Panc1 (cell line): Measurements from ENCODE around the gene FGD3. TPM values are rescaled to one million over a fixed set of nuclear protein-coding genes. Genes with fewer than 3 reads are reported as not detected.
A peak's percentile ranks its signal among the peaks of the same experiment; 100 is the strongest.

ENCODE experiments used
- ATAC-seq: fragments of 200-7000 bp; cut with Tn5 transposase; 2 replicates; pipeline ENCODE4 v1.9.1; 2020; ENCODE audit warnings: mild to moderate bottlenecking, moderate library complexity
- BruUV-seq: library from RNA; stranded (reverse); fragments of 400-500 nt; replicated peaks from 2 replicates; lab custom pipeline; 2021; lab: Mats Ljungman, UMichigan
- CTCF ChIA-PET: fragments of 300-600 bp; sonication (Branson Sonifier 250); formaldehyde crosslinking; loops from one replicate; lab custom pipeline; 2022; ENCODE audit warnings: antibody characterized with exemption; lab: Charles Lee
- POLR2A ChIA-PET: fragments of 300-600 bp; sonication (Branson Sonifier 250); formaldehyde crosslinking; loops from one replicate; lab custom pipeline; 2022; ENCODE audit warnings: antibody characterized with exemption; lab: Charles Lee
- DNase-seq: peaks from one replicate; pipeline ENCODE4 v3.0.0-alpha.2; 2010; ENCODE audit warnings: low read depth, low spot score
- H3K27ac ChIP-seq: 2 replicates; pipeline ENCODE4 v1.5.1; 2011; ENCODE audit warnings: mild to moderate bottlenecking, low read length, inconsistent platforms
- H3K27me3 ChIP-seq: fragments of 200-500 bp; sonication (Bioruptor generic); 2 replicates; pipeline ENCODE4 v1.6.0; 2014; ENCODE audit warnings: low read length, inconsistent platforms; ENCODE audit not compliant: control insufficient read depth, insufficient read depth
- H3K36me3 ChIP-seq: fragments of 200-500 bp; sonication (Bioruptor generic); 2 replicates; pipeline ENCODE4 v1.5.1; 2014; ENCODE audit warnings: inconsistent platforms, mild to moderate bottlenecking, low read length, moderate library complexity; ENCODE audit not compliant: control insufficient read depth, insufficient read depth
- H3K4me1 ChIP-seq: 2 replicates; pipeline ENCODE4 v1.5.1; 2011; ENCODE audit warnings: inconsistent platforms, mild to moderate bottlenecking, low read length, moderate library complexity; ENCODE audit not compliant: control insufficient read depth, insufficient read depth
- H3K4me3 ChIP-seq, 2 experiments: 2 replicates each; pipeline ENCODE4 v1.5.1; 2011 to 2012; ENCODE audit warnings: low read depth in 2 of 2, low read length in 2 of 2, mild to moderate bottlenecking in 2 of 2, inconsistent platforms in 1 of 2, moderate library complexity in 1 of 2
- H3K9me3 ChIP-seq: fragments of 200-500 bp; sonication (Bioruptor generic); 2 replicates; pipeline ENCODE4 v1.5.1; 2014; ENCODE audit warnings: low read depth, mild to moderate bottlenecking, inconsistent platforms, low read length, moderate library complexity; ENCODE audit not compliant: control insufficient read depth, insufficient read depth
- CTCF ChIP-seq: fragments of 450-650 bp; IDR thresholded peaks from 2 replicates; pipeline ENCODE4 v1.5.1; 2017; ENCODE audit warnings: mild to moderate bottlenecking
- POLR2AphosphoS5 ChIP-seq: IDR thresholded peaks from 2 replicates; pipeline ENCODE4 v1.6.1; 2012; ENCODE audit warnings: mild to moderate bottlenecking, low read depth, low read length, moderate library complexity
- REST ChIP-seq, 2 experiments: IDR thresholded peaks; 2 replicates each; pipeline ENCODE4 v1.6.1; 2011 to 2012; ENCODE audit warnings: low read depth in 2 of 2, control low read depth in 1 of 2, low read length in 1 of 2, mild to moderate bottlenecking in 1 of 2, moderate library complexity in 1 of 2; ENCODE audit not compliant: insufficient read depth in 1 of 2
- SIN3A ChIP-seq: IDR thresholded peaks from 2 replicates; pipeline ENCODE4 v1.6.1; 2012; ENCODE audit warnings: low read depth, mild to moderate bottlenecking, low read length, moderate library complexity, borderline replicate concordance; ENCODE audit not compliant: insufficient read depth
- TCF7L2 ChIP-seq: IDR thresholded peaks from 2 replicates; pipeline ENCODE4 v1.6.1; 2011; ENCODE audit warnings: mild to moderate bottlenecking, low read depth, low read length, inconsistent platforms
- in situ Hi-C: cut with HindIII; loops from 2 replicates; pipeline ENCODE4 v1.10.0; 2016; ENCODE audit warnings: low sequenced_read_pairs, low pct_unique_long_range_greater_than_20kb
- intact Hi-C: fragments of 100-400 bp; cut with micrococcal nuclease; formaldehyde crosslinking; loops from one replicate; pipeline ENCODE4 v1.10.0; 2022; ENCODE audit not compliant: unreplicated experiment
- total RNA-seq: library from RNA; stranded (reverse); gene quantifications from one replicate; pipeline ENCODE4 v1.2.1, GENCODE V29; 2021; ENCODE audit not compliant: unreplicated experiment

The FGD3 gene
- total RNA-seq, 1 experiment from 2014 or later, result 0.80 TPM

- H3K4me1 ChIP-seq, result no peaks in the 10 kb centered on the region
- H3K36me3 ChIP-seq, result no peaks in the 10 kb centered on the region
- no TSS peak for BruUV-seq
- DNase-seq (no peak), ATAC-seq (no peak)
- peaks cover 6% of the 10 kb centered on the region; the same call in 1 of the 2 replicates for H3K9me3 ChIP-seq
- ChIA-PET POLR2A (no interaction called here), CTCF (no interaction called here)
- TF ChIP-seq CTCF (peak; percentile 56), TCF7L2 (no peak), POLR2AphosphoS5 (no peak)
- no peak overlapping the region for H3K4me3 ChIP-seq
- no peaks in the 10 kb centered on the region for H3K27me3 ChIP-seq
- H3K27ac ChIP-seq, result no peak overlapping the region
- in situ Hi-C loops (no loop called here), intact Hi-C loops (no loop called here)
These were observed 39.1 kb downstream of the FGD3 start for GRCh38 chr9:92986176-92987119.

- Histone ChIP-seq H3K4me3 (no peak overlapping the region), H3K27me3 (no peaks in the 10 kb centered on the region), H3K36me3 (no peaks in the 10 kb centered on the region), H3K9me3 (peaks cover 6% of the 10 kb centered on the region; the same call in 1 of the 2 replicates), H3K4me1 (no peaks in the 10 kb centered on the region), H3K27ac (no peak overlapping the region)
- TF ChIP-seq TCF7L2, result no peak
- no peak for TF ChIP-seq SIN3A
- no peak for TF ChIP-seq REST (IDR thresholded peaks at IDR 0.05; ENCODE audit: insufficient read depth in 1 of 2, low read depth in 2 of 2, low read length in 1 of 2)
- no peak for TF ChIP-seq CTCF
- TF ChIP-seq POLR2AphosphoS5, result no peak
- in situ Hi-C loops, result no loop called here
- ChIA-PET CTCF (no interaction called here), POLR2A (no interaction called here)
- no peak for ATAC-seq
- intact Hi-C loops, result no loop called here
- DNase-seq, result no peak
- no TSS peak for BruUV-seq
These were observed 41.0 kb downstream of the FGD3 start for GRCh38 chr9:92988215-92988768.
